Measurements from ENCODE around the gene DPEP2.
"Not testable (repeated sequence)": the region's sequence is repeated elsewhere in the genome, so short reads cannot be mapped to it uniquely, and the experiment has no call there.

Gene DPEP2

DNA sequence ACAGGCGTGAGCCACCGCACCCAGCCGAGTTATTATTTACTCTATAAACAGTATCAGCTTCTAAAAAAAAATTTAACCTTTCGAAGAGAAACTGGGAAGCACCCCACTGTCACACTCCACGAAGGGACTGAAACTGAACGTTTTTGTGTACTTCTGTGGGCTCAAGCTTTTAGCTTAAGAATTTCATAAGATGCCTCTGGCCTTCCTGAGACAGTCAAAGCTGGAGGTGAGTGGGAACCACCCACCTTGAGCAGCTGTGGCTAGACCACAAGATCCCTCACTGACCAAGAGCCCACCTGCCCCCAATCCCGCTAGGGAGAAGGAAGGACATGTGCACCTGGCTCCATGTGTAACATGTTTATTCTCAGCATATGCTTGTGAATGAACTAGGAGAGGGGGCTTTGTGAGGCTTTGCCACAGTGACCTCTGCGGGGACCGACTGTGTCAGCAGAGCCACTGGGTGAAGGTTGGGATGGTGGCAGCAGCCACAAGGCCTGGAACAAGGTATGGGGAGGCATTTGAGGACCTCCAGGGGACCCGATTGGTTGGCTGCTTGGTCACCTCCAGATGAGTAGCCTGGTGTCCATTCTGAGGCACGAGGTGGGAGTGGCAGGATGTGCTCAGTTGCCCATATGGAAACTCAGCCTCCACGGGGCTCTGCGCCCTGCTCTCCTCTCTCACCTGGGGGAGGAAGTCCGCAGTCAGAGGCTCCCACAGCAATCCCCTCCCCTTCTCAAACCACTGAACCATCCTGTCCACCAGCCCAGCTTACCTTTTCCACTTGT, 23.8 kb downstream of the DPEP2 start:
- DNase-seq (ENCODE audit: low read depth, low spot score) = no peak

GRCh38 chr16:67972285-67972684, 27.0 kb downstream of the DPEP2 start:
- DNase-seq (ENCODE audit: low read depth, low spot score) = not testable (repeated sequence)

DNA sequence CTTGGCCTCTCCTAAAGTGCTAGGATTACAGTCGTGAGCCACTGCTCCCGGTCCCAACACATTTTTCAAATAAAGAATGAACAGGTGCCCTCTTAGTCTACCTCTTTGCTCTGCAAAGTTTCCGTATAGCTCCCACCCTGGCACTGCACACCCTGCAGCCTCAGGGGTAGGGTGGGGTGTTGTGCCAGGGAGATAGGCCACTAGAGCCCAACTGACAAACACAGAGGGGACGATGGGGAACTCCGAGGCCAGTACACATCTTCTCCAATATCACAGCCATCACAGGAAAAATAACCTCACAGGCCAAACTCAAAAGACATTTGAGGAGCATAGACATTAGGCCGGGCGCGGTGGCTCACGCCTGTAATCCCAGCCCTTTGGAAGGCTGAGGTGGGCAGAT, 28.2 kb downstream of the DPEP2 start:
- no peak for DNase-seq (ENCODE audit: low read depth, low spot score)

DNA sequence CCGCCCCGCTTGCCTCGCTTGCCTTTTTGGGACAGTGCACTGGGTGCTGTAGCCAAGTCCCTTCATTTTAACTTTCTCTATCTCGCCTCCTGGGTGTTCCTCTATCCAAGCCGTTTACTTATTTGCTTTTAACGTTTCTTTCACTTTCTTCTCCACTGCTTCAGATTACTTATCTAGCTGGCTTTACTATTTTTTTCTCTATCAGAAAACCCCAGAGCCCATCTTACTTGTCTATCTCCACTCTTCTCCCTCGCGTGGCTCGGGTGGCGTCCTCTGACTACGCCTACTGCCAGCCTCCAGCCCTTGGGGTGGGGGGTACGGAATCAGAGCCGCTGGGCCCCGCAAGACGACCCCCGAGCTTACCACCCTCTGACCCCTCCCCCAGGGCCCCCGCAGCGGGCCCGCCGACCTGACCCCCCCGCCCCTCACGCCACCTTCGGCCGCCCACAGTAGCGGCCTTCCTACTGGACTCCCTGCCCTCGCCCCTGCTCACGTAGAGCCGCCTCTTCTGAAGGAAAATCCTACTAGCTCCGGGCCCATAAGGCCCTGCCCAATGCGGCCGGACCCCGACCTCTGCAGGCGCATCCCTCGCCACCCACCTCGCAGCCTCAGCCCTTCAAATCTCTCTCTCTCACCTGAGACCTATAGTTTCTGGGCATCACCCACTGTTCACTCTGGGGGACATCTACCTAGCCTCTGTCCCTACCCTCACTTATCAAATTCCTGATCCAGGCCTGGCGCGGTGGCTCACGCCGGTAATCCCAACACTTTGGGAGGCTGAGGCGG, 29.8 kb downstream of the DPEP2 start:
- no peak for DNase-seq (ENCODE audit: low read depth, low spot score)

- peak; percentile 84 for DNase-seq (ENCODE audit: low read depth, low spot score)
Observed at GRCh38 chr16:67968400-67969253, 30.7 kb downstream of the DPEP2 start, which contains the start of gene SLC12A4. TSS of gene SLC12A4 (minus strand) at chr16:67968637. CDS start at chr16:67968553, 84 bp downstream.

GRCh38 chr16:67967958-67968399, 31.3 kb downstream of the DPEP2 start:
- DNase-seq (ENCODE audit: low read depth, low spot score) = peak; percentile 49

DNA sequence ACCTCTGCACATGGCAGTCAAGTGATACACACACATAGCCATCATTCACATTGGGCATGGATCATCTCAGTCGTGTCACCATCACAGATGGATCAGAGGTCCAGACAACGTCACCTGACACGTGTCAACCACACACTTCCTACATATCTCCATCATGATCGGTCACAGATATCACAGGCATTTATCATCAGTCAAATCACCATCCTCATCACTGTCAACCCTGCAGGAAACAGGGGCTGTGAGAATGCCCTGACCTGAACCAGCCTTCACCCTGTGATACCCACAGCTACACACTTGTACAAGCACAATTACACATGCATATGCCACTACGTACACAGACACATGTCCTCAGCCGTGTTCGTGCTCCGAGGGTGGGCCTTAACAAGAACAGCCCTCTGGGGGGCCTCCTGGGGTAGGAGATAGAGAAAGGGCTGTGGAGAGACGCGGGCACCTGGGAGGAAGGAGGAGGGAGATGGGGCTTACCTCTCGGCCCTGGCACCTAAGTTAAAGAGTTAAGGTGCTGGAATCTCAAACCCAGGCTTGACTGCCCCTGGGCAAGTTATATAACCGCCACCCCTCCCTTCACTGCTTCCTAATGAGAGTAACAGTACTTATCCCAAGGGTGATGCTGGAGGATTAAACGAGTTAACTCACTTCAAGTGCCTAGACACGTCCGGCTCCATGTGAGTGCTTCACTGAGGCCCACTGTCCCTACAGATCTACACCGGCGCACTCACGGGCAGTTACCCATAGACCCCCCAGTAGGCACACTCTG, 31.9 kb downstream of the DPEP2 start:
- no peak for DNase-seq (ENCODE audit: low read depth, low spot score)

- peak; percentile 63 for DNase-seq (ENCODE audit: low read depth, low spot score)
Observed at GRCh38 chr16:67966549-67967182, 32.6 kb downstream of the DPEP2 start.

- peak; percentile 73 for DNase-seq (ENCODE audit: low read depth, low spot score)
Observed at GRCh38 chr16:67965668-67966548, 33.4 kb downstream of the DPEP2 start.

GRCh38 chr16:67964477-67965131, 34.7 kb downstream of the DPEP2 start:
- DNase-seq (ENCODE audit: low read depth, low spot score) = no peak

DNA sequence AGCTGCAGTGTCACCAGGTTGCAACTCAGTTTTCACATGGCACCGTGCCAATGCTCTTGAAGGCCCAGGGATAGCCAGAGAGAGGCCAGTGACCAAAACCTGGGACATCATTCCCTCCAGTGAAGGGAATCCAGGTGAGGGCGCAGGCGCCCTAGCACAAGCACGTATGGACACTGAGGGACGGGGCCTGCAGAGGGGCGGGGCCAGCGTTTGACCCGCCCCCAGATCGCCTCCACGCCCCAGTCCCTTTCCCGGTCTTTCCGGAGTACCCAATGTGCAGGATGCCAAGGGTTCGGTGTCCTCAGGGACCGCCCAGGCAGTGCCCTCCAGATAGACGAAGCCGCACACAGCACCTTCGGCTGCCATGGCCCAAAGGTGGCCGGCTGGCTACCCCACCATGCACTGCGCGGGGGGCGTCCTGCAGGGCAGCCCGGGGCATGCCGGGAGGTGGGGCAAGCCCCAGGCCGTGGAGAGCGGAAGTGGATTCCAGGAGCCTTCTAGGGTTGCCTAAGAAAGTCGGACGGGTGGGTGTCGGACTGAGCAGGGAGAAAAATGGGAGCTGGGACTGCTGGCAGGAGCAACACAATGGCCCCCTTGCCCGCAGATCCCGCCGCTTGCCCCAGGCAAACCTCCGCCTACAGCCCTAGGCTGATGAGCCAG, 35.5 kb downstream of the DPEP2 start:
- DNase-seq (ENCODE audit: low read depth, low spot score) = peak; percentile 78

DNA sequence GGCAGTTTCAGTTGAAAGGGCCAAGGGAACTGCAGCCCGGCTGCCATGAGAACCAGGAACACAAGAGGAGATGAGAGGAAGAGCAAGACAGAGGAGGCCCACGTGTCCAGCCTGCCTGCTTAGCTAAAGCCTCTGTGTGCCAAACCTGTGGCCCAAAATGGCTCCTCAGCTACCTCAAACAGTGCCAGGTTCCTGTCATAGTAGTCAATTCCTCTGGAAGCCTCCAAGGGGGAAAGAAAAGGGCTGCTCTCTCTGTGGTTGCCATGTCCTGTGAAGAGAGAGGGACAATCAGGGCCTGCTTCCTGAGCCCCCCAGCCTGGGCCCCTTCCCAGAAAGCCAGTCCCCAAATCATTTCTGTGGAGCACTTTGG, 36.0 kb downstream of the DPEP2 start:
- DNase-seq (ENCODE audit: low read depth, low spot score) = no peak

- DNase-seq (ENCODE audit: low read depth, low spot score) = no peak
Observed at GRCh38 chr16:67962135-67962534, 37.1 kb downstream of the DPEP2 start.

- no peak for DNase-seq (ENCODE audit: low read depth, low spot score)
Observed at GRCh38 chr16:67961551-67961957, 37.7 kb downstream of the DPEP2 start.

DNA sequence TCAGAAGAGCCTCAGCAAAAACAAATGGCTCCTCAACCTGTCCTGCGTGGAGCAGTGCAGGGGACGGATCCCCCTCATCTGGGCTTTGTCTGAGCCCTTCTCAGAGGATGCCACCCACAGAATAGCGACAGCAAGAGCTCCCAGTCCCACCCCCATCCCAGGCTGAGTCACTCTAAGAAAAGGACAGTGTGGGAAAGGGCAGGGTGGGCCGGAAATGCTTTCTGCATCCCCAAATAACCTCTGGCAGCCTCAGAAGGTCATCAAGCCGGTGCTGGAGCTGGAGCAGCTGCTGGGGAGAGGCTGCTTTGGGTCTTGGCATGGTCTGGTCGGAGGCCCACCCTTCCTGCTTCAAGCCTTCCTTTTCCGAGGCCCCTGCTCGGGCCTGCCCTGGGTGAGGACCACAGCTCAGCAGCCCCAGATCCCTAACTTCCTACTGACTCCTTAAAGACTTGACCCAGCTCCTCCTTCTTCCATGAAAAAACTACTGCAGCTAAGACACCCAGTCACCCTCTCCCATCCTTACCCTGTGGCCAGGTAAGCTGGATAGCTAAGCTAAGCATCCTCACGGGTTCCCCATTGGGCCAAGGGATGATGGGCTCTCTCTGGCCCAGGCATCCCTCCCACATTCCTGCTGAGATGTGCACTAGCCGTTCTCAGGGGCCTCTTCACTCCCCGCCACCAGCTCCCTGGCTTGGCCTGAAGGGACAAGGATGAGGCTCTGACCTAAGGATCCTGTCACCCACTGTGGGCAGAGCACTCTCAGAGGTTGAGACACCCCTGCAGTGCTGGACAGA, 39.6 kb downstream of the DPEP2 start:
- no peak for DNase-seq (ENCODE audit: low read depth, low spot score)

- no peak for DNase-seq (ENCODE audit: low read depth, low spot score)
Observed at GRCh38 chr16:67957622-67958021, 41.7 kb downstream of the DPEP2 start.

- DNase-seq (ENCODE audit: low read depth, low spot score) = no peak
Observed at GRCh38 chr16:67954421-67955196, 44.7 kb downstream of the DPEP2 start.

Data from ELF-1 (cell line).